HG02852 (cell line): ENCODE measurements around the gene MCOLN1.

Source experiments
- ATAC-seq: cut with Tn5 transposase; IDR thresholded peaks from one replicate; pipeline ENCODE4 v1.9.1; 2021; ENCODE audit warnings: mild to moderate bottlenecking, moderate library complexity; ENCODE audit not compliant: unreplicated experiment

The MCOLN1 gene

GRCh38 chr19:7500811-7501450 lies 21.5 kb upstream of the MCOLN1 start:
- ATAC-seq = no peak

GRCh38 chr19:7502552-7502951 lies 19.9 kb upstream of the MCOLN1 start:
- ATAC-seq = no peak

GRCh38 chr19:7504684-7505083 lies 17.7 kb upstream of the MCOLN1 start:
- ATAC-seq = no peak

GRCh38 chr19:7505288-7505681 lies 17.1 kb upstream of the MCOLN1 start:
- no peak for ATAC-seq

GRCh38 chr19:7505682-7506384 lies 16.6 kb upstream of the MCOLN1 start:
- ATAC-seq = no peak

- ATAC-seq = no peak
Observed at GRCh38 chr19:7506385-7507328, 15.8 kb upstream of the MCOLN1 start.

- ATAC-seq = no peak
Observed at GRCh38 chr19:7507884-7508283, 14.5 kb upstream of the MCOLN1 start.

- no peak for ATAC-seq
Observed at GRCh38 chr19:7509625-7510024, 12.8 kb upstream of the MCOLN1 start.

GRCh38 chr19:7512400-7512851 lies 10.0 kb upstream of the MCOLN1 start:
- ATAC-seq = no peak

- ATAC-seq = no peak
Observed at GRCh38 chr19:7513809-7514642, 8.4 kb upstream of the MCOLN1 start.

GRCh38 chr19:7515110-7515644 lies 7.2 kb upstream of the MCOLN1 start:
- ATAC-seq = no peak

GRCh38 chr19:7515645-7516151 lies 6.7 kb upstream of the MCOLN1 start, which contains the start of gene ZNF358:
TSS of gene ZNF358 (plus strand) at chr19:7516103. CDS start at chr19:7519243, 3,140 bp downstream.
- no peak for ATAC-seq

GRCh38 chr19:7516333-7516732 lies 6.1 kb upstream of the MCOLN1 start:
- ATAC-seq = no peak

GRCh38 chr19:7516878-7517277 lies 5.5 kb upstream of the MCOLN1 start:
- no peak for ATAC-seq

- no peak for ATAC-seq
Observed at GRCh38 chr19:7519361-7520130, 2.9 kb upstream of the MCOLN1 start.

GRCh38 chr19:7520131-7521051 lies 2.0 kb upstream of the MCOLN1 start:
- no peak for ATAC-seq

GRCh38 chr19:7521551-7522071 lies 813 bp upstream of the MCOLN1 start:
- no peak for ATAC-seq
